Stimulated activated CD4-positive, alpha-beta T cell treated with anti-CD3 and anti-CD28 coated beads, Interleukin-1b, Interleukin-23, amount 100 ng/mL, for 48 hours (primary cell): ENCODE measurements around the gene ENO1.
"Not testable (repeated sequence)": the region's sequence is repeated elsewhere in the genome, so short reads cannot be mapped to it uniquely, and the experiment has no call there.

Experiments
- DNase-seq: peaks from one replicate; pipeline ENCODE4 v3.0.0-alpha.2; 2020

Gene ENO1

DNA sequence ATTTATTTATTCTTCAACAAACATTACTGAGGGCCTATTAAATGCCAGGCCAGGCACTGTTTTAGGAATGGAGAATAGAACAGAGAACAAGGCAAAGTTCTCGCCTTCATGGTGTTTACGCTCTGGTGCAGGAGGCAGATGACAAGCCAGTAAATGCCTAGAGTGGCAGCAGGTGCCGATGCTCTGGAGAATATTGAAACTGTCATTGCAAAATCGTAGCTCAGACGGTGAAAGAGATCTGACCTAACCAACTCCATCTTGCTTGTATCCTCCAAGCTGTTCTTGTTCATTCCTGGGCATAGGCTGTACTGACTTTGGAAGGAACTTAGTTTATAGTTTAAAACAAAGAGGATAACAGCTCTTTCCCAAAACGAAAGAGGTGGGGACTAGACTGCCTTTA lies 13.5 kb upstream of the ENO1 start:
- DNase-seq = no peak

- DNase-seq = no peak
Observed at GRCh38 chr1:8891401-8891800, 12.9 kb upstream of the ENO1 start.

- DNase-seq = no peak
Observed at GRCh38 chr1:8889925-8890785, 11.7 kb upstream of the ENO1 start.

DNA sequence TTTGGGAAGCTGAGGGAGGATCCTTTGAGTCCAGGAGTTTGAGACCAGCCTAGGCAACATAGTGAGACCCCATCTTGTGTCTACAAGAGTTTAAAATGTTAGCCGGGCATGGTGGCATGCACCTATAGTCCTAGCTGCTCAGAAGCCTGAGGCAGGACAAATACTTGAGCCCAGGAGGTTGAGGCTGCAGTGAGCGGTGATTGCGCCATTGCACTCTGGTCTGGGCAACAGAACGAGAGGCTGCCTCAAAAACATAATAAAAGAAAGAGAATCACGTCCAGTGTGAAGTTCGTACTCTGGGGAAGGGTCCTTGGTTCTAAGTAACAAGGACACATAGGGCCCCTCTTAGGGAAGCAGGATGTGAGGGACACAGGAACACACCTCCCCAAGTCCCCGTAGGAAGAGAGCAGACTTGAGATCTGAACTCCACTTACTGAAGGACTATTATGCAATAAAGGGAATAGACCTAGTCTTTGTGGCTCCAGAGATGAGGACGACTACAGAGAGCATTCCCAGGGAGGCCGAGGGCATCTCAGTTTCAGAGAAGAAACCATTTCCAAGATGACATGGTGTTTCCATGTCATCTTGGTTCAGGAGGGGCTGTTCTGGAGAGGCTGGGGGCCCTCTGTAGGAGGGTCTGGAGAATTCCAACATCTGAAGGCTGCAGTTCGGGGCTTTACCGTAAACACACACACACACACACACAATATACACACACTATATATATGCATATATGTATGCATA lies 10.8 kb upstream of the ENO1 start:
- no peak for DNase-seq

DNA sequence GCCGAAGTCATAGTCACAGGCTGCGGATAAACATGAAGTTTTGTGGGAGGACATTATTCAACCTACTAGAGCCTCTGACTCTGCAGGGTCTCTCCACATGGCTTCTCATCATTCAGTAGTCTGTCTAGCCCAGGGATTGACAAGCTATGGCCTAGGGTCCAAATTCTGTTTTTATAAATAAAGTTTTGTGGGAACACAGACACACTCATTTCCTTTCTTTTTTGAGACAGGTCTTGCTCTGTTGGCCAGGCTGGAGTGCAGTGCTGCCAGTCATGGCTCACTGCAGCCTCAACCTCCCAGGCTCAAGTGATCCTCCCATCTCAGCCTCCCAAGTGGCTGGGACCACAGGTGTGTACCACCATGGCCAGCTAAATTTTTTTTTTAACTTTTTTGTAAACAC lies 8.1 kb upstream of the ENO1 start:
- DNase-seq = no peak

DNA sequence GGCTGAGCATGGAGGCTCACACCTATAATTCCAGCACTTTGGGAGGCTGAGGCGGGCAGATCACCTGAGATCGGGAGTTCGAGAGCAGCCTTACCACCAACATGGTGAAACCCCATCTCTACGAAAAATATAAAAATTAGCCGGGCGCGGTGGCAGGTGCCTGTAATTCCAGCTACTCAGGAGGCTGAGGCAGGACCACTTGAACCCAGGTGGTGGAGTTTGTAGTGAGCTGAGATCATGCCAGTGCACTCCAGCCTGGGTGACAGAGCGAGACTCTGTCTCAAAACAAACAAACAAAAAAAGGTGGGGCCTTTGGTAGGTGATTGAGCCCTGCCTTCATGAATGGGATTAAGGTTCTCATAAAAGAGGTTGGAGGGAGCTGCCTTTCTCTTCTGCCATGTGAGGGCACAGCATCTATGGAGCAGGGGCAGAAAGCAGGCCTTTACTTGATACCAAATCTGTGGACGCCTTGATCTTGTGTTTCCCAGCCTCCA lies 7.6 kb upstream of the ENO1 start:
- not testable (repeated sequence) for DNase-seq

- not testable (repeated sequence) for DNase-seq
Observed at GRCh38 chr1:8884105-8884504, 5.6 kb upstream of the ENO1 start.

- DNase-seq = no peak
Observed at GRCh38 chr1:8883491-8883890, 5.0 kb upstream of the ENO1 start.

GRCh38 chr1:8879922-8880676 lies 1.6 kb upstream of the ENO1 start:
- DNase-seq = peak; percentile 67

DNA sequence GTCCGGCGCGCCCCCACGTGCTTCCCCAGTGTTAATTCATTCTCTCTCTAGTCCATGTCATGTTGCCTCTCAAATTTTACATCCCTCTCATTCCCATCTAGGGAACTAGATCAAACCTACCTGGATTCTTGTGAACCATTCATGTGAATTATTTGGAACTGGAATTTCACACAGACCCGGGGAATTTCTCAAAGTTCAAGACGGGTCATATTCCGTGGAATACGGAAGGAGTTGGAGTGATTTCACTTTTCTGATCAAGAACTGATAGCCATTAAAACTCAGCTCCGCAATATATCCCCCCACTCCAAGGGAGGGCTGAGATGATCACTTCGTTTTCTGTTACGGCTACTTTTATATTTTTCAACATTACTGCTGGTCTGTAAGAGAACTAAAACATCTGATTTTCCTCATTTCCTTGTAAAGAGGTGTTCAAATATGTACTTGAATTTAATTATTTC lies 1.0 kb upstream of the ENO1 start:
- no peak for DNase-seq

GRCh38 chr1:8878698-8879463 lies 395 bp upstream of the ENO1 start:
- peak; percentile 99 for DNase-seq

GRCh38 chr1:8876087-8876486 lies 2.4 kb downstream of the ENO1 start:
- no peak for DNase-seq

- DNase-seq = no peak
Observed at GRCh38 chr1:8875216-8875861, 3.1 kb downstream of the ENO1 start.

- DNase-seq = no peak
Observed at GRCh38 chr1:8874230-8875201, 4.0 kb downstream of the ENO1 start.

DNA sequence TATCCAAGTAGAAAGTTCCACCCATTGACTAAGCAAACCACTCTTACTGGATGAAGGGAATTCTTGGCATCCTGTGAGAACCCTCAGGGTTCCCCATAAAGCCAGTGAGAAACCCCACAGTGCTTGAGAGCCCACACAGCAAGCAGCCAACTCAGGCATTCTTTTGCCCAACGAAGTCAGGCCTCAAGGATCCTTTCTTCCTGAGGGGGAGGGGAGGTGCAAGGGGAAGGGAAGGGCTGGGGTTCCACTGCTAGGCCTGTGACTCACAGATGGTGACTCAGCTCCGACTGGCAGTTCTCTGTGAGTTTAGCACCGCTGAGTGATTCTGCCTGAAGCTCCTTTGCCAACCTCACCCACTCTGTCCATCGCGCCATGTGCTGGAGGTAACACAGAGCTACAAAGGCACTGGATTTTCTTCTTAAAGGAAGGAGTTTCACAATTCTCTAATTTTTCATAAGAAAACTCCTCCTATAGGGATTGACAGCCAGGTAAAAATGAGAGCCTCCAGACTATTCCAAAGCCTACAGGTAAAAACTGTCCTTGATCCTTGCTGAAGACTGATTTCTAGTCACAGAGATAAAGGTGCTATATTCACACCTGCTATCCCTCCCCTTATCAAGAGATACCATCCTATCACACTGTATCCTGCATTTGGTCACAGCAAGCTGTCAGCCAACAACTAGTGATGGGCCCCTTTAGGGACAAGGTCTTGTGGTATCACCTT lies 4.8 kb downstream of the ENO1 start:
- peak; percentile 90 for DNase-seq

DNA sequence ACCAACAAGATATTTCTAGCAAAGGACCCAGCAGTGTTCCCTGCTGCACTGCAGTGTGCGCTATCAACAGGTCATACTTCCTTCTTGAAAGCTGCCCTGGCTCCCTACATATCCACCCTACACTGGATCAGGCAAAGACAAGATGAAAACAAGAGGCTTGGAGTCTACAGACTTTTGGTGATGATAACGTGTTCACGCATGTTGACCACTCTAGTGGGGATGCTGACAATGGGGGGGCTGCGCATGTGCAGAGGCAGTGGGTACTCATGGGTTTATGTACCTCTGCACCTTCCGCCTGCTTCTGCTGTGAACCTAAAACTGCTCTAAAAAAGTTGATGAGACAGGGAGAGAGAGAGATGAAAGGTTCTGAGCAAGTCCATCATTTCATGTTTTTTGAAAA lies 5.5 kb downstream of the ENO1 start:
- DNase-seq = no peak

DNA sequence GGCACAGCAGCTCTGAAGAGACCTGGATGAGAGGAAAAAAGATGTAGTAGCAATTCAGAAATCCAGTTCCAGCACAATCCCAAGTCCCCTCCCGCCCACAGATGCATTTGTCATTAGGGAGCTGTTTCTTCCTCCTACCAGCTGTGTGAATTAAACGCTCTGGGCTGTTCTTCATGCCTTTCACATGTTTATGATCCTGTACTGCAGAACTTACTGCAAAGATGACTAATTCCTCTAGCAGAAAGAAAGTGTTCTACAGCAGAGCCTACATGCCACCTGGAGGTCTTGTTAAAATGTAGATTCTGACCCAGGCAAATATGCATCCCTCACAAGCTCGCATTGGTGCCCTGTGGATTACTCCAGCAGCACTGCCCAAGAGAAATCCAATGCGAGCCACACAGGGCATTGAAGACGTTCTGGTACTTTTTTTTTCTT lies 6.5 kb downstream of the ENO1 start:
- no peak for DNase-seq

DNA sequence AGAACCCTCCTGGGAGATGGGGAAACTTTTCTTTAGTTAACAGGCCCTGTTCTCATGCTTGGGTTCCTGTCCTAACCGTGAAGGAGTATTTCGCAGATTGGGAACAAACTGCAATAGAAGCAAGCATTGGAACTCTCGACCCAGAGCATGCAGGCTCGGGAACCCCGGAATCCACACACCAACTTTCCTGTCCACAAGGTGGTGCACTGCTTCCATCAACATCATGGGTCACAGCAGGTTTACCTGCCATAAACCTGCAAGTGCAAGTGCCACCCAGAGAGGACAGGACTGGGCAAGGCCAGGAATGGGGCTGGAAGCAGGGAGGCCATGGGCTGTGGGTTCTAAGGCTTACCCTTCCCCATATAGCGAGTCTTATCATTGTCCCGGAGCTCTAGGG lies 6.9 kb downstream of the ENO1 start:
- no peak for DNase-seq

DNA sequence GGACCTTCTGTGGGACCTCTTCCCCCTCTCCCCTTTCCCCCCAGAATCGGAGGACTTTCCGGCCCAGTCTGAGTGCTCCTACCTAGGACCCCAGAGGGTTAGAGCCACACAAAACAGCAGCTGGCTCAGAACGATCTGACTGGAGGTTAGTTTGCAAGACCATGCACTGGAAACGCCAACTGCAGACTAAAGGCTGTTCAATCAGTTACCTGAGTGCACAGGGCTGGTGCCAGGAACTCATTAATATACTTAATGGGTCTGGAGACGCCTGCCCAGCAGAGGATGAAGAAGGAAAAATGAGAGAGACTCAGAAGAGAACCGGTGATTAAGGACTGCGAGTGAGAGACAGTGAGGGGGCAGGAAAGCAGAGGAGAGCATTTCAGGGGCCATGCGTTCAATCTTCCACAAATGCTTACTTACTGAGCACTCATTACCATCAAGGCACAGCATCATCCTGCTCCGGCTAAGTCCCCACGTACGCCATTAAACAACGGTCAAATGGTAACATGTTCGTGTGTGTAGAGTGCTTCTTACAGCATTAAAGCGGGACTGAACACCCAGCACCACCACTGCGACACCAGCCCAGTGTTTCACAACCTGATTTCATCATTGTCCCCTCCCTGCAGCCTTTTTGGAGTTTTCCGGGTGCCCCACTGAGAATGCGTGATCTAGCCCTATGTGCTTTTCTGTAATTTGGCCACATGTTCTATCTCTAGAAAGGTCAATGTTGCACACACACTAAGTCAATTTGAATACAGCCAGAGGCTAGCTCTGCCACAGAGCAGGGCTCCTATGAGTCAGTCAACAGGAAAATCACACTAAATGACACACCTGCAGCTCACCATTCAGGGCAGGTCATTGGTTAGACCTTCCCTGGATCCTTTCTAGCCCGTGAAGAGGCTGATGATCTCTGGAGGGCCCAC lies 7.6 kb downstream of the ENO1 start:
- DNase-seq = peak; percentile 38
